HAP-1 (cell line): Measurements from ENCODE around the gene DYRK1A.

Source experiments
- DNase-seq, 2 experiments: peaks; one replicate each; pipeline ENCODE4 v3.0.0-alpha.2; 2016 to 2020; ENCODE audit warnings: low spot score in 2 of 2
- H3K27me3 ChIP-seq: fragments of 250-450 bp; sonication (Bioruptor Pico); 2 replicates; pipeline ENCODE4 v1.5.1; 2020; ENCODE audit warnings: low read depth, mild to moderate bottlenecking, moderate library complexity
- H3K36me3 ChIP-seq: fragments of 250-450 bp; sonication (Bioruptor Pico); replicated peaks from 2 replicates; pipeline ENCODE4 v1.5.1; 2020; ENCODE audit warnings: mild to moderate bottlenecking
- H3K4me1 ChIP-seq: fragments of 250-450 bp; sonication (Bioruptor Pico); 2 replicates; pipeline ENCODE4 v1.5.1; 2020; ENCODE audit warnings: mild to moderate bottlenecking
- H3K4me3 ChIP-seq: fragments of 250-450 bp; sonication (Bioruptor Pico); 2 replicates; pipeline ENCODE4 v1.5.1; 2020; ENCODE audit warnings: mild to moderate bottlenecking, moderate library complexity
- H3K9me3 ChIP-seq: fragments of 250-450 bp; sonication (Bioruptor Pico); 2 replicates; pipeline ENCODE4 v1.5.1; 2020; ENCODE audit warnings: mild to moderate bottlenecking, moderate library complexity
- in situ Hi-C: fragments of 300-500 bp; cut with MboI; formaldehyde crosslinking; loops from 3 replicates; pipeline ENCODE4 v1.14.3; 2020; ENCODE audit warnings: low sequenced_read_pairs, inconsistent platforms, mixed read lengths

The DYRK1A gene

DNA sequence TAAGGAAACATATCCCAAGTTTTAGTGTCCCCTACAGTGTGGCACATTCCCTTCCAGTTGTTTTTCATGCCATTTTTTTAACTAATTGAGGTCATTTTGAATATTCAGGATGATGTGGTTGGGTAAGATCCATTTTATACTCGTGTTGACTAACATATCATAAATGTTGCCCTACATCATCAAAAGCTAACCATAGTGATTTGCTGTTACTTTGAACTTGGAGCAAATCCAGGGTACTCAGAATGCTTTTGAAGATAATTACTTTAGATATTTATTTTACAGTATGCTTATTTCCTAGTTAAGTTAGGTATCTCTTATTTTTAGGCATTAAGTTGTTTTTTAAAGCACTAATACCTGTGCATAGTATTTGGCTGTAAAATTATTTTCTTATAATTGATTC is 57.8 kb downstream of the DYRK1A start:
- H3K4me1 ChIP-seq: no peaks in the 10 kb centered on the region
- in situ Hi-C loops: no loop called here
- no peak overlapping the region for H3K4me3 ChIP-seq
- H3K27me3 ChIP-seq: no peaks in the 10 kb centered on the region
- peaks cover 14% of the 10 kb centered on the region for H3K36me3 ChIP-seq
- H3K9me3 ChIP-seq: no peaks in the 10 kb centered on the region; the same call in 1 of the 2 replicates
- no peak for DNase-seq

GRCh38 chr21:37425001-37425400 is 58.4 kb downstream of the DYRK1A start:
- no peak for DNase-seq

GRCh38 chr21:37425684-37426083 is 59.1 kb downstream of the DYRK1A start:
- Histone ChIP-seq H3K27me3 (no peaks in the 10 kb centered on the region), H3K4me1 (no peaks in the 10 kb centered on the region), H3K9me3 (no peaks in the 10 kb centered on the region; the same call in 1 of the 2 replicates), H3K4me3 (no peak overlapping the region), H3K36me3 (peaks cover 14% of the 10 kb centered on the region)
- in situ Hi-C loops: no loop called here
- DNase-seq: no peak

More at GRCh38 chr21:37425001-37425400, 58.4 kb downstream of the DYRK1A start:
- Histone ChIP-seq H3K36me3 (peaks cover 14% of the 10 kb centered on the region), H3K4me1 (no peaks in the 10 kb centered on the region), H3K4me3 (no peak overlapping the region), H3K27me3 (no peaks in the 10 kb centered on the region), H3K9me3 (no peaks in the 10 kb centered on the region; the same call in 1 of the 2 replicates)
- in situ Hi-C loops: no loop called here

DNA sequence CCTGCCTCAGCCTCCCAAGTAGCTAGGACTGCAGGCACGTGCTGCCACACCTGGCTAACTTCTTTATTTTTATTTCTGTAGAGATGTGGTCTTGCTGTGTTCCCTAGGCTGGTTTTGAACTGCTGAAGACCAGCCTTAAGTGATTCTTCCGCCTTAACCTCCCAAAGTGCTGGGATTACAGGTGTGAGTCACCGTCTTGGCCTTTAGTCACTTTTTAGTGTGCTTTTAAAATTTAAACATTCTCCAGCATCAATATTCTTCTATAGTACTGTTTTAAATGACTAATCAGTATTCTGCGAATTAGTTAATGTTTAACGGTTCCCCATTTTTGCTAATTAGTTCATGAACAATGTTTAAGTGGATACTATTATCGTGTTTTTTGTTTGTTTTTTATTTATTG is 60.6 kb downstream of the DYRK1A start:
- H3K27me3 ChIP-seq: no peaks in the 10 kb centered on the region
- H3K36me3 ChIP-seq: peaks cover 11% of the 10 kb centered on the region
- in situ Hi-C loops: no loop called here
- DNase-seq: no peak
- no peak overlapping the region for H3K4me3 ChIP-seq
- no peaks in the 10 kb centered on the region for H3K4me1 ChIP-seq
- no peaks in the 10 kb centered on the region; the same call in 1 of the 2 replicates for H3K9me3 ChIP-seq

DNA sequence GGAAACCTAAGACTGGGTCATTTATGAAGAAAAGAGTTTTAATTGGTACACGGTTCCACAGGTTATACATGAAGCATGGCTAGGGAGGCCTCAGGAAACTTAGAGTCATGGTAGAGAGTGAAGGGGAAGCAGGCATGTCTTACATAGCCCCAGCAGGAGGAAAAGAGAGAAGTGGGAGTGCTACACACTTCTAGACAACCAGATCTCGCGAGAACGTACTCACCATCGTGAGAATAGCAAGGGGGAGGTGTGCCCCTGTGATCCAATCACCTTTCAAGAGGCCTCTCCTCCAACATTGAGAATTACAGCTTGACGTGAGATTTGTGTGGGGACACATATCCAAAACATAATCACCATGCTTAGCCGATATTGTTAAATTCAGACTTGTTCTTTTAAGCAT is 62.8 kb downstream of the DYRK1A start:
- DNase-seq: no peak
- Histone ChIP-seq H3K4me1 (peaks cover 4% of the 10 kb centered on the region), H3K9me3 (no peaks in the 10 kb centered on the region; the same call in 1 of the 2 replicates), H3K4me3 (no peak overlapping the region), H3K36me3 (peaks cover 6% of the 10 kb centered on the region), H3K27me3 (no peaks in the 10 kb centered on the region)
- in situ Hi-C loops: no loop called here

DNA sequence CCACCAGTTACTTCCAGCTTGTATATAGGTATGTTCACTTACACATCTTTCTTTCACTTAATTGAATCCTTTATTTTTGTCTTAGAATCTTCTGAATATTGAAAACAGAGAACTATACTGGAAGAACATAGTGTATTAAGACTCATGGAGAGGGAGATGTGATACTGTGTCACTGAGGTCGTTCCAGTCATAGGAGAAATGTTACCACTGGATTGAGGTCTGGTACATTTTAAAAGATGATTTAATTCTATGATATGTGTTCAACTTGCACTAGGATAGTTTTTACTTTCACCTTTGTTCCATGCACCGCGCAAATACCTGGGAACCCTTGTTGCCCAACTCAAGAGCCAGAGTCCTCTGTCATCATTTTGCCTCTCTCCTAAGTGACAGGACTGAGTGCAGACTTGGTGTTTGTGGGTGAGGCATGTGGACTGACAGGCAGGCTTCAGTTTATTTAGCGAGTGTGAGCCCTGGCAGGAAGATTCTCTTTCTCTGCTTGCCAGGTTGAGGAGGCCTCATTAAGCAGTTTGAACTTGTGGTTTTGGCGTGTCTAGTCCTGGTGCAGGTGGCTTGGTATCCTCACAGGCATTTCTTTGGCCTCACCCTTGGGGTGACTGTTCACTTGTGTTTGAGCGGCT is 63.7 kb downstream of the DYRK1A start:
- peaks cover 11% of the 10 kb centered on the region for H3K4me1 ChIP-seq
- no peaks in the 10 kb centered on the region; the same call in 1 of the 2 replicates for H3K9me3 ChIP-seq
- in situ Hi-C loops: no loop called here
- no peaks in the 10 kb centered on the region for H3K27me3 ChIP-seq
- H3K4me3 ChIP-seq: no peak overlapping the region
- no peak for DNase-seq
- peaks cover 6% of the 10 kb centered on the region for H3K36me3 ChIP-seq

DNA sequence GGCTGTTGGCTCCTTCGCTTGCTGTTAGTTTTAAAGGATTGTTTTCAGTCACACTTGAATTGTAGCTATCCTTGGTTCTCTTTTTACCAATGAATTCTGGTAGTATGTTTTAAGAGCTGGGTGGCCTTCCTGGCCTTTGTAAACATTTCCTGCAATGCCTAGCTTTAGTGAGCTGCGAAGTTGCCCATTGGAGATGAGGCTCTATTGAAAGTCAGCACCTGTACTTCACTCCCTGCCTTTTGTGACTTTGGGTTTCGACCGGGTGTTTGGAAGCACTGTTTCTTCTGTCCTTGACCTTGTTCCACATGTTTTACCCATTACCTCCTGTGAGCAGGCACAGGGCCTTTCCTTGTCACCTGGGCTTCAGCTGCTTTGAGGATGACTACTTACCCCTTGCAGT is 64.7 kb downstream of the DYRK1A start:
- in situ Hi-C loops: no loop called here
- no peak overlapping the region for H3K4me3 ChIP-seq
- no peak for DNase-seq
- H3K9me3 ChIP-seq: no peaks in the 10 kb centered on the region; the same call in 1 of the 2 replicates
- no peaks in the 10 kb centered on the region for H3K27me3 ChIP-seq
- no peaks in the 10 kb centered on the region for H3K36me3 ChIP-seq
- peaks cover 14% of the 10 kb centered on the region for H3K4me1 ChIP-seq

DNA sequence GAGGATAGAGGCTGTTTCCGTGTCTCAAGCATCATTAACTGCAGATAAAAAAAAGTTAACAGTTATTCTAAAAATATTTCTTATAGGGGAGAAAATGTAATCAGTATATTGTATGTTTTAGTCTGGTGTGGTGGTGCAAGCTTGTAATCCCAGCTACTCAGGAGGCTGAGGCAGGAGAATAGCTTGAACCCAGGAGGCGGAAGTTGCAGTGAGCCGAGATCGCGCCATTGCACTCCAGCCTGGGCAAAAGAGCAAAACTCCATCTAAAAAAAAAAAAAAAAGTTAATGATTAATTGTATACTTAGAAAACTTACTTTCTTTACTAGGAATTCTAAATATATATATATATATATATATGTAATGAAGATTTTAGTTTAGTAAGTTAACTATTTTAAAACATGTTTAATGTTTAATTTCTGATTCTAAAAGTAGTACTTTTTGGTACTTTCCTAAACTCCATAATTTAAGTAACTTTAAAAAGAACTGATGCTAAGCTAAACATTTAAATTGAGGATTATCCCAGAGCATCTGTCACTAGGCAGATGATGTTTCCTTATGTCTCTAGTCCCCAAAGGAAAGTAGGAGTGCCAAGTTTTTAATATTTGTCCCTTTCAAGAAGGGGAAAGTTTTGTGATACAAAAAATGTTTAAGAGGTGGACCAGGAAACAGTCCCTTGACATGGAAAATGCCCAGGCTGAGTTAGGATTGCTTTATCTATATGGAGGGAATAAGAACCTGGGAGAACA is 66.3 kb downstream of the DYRK1A start:
- H3K4me1 ChIP-seq: peaks cover 14% of the 10 kb centered on the region
- no peaks in the 10 kb centered on the region for H3K36me3 ChIP-seq
- in situ Hi-C loops: no loop called here
- H3K27me3 ChIP-seq: no peaks in the 10 kb centered on the region
- H3K4me3 ChIP-seq: no peak overlapping the region
- H3K9me3 ChIP-seq: no peaks in the 10 kb centered on the region
- no peak for DNase-seq

GRCh38 chr21:37433456-37433840 is 66.9 kb downstream of the DYRK1A start:
- Histone ChIP-seq H3K4me1 (peaks cover 14% of the 10 kb centered on the region), H3K9me3 (no peaks in the 10 kb centered on the region), H3K27me3 (no peaks in the 10 kb centered on the region), H3K36me3 (no peaks in the 10 kb centered on the region), H3K4me3 (no peak overlapping the region)
- DNase-seq: no peak
- in situ Hi-C loops: no loop called here

DNA sequence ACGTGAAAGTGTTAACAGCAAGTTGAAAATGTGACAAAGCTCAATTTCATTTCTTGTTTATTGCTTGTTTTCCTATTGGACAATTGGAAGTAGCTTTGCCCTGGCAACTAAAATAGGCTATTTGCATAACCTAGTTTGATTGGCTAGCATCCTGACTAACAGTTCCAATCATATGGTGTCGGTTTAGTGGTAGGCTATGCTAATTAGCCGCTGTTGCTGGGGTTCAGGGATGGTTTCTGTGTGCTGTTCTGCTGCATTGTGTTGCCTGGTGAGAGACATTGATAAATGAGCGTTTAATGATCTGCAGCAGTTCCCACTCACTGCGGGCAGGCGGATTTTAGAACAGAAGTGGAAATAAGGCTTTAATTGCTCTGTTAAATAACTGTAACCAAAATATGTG is 68.5 kb downstream of the DYRK1A start:
- Histone ChIP-seq H3K4me3 (no peak overlapping the region), H3K4me1 (peaks cover 14% of the 10 kb centered on the region), H3K27me3 (no peaks in the 10 kb centered on the region), H3K36me3 (no peaks in the 10 kb centered on the region), H3K9me3 (no peaks in the 10 kb centered on the region)
- DNase-seq: peak; percentile 78 to 91
- in situ Hi-C loops: no loop called here

- H3K4me3 ChIP-seq: no peak overlapping the region
- DNase-seq: no peak
- no peaks in the 10 kb centered on the region for H3K9me3 ChIP-seq
- no peaks in the 10 kb centered on the region for H3K27me3 ChIP-seq
- H3K36me3 ChIP-seq: no peaks in the 10 kb centered on the region
- peaks cover 14% of the 10 kb centered on the region for H3K4me1 ChIP-seq
- in situ Hi-C loops: no loop called here
Measured at GRCh38 chr21:37435711-37436110, 69.1 kb downstream of the DYRK1A start.

DNA sequence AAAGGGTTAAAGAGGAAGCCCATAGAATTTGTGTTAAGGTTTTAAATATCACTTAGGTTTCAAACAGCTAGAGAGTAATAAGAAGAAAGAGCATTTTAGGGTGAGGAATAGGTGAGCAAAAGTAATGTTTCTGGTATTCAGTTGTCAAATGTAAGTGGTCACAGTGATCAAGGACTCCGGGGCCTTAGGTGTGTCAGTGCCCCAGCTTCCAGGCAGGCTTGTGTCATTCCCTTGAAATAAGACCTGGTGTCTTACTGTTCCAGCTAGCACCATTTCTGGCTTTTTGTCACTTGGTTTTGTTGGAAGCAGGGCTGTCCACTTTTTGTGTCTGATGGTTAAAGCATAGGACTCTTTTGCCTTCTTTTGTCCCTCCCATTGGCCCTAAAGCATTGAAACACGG is 69.6 kb downstream of the DYRK1A start:
- no peak for DNase-seq
- Histone ChIP-seq H3K27me3 (no peaks in the 10 kb centered on the region), H3K4me1 (peaks cover 16% of the 10 kb centered on the region), H3K36me3 (no peaks in the 10 kb centered on the region), H3K9me3 (no peaks in the 10 kb centered on the region), H3K4me3 (no peak overlapping the region)
- in situ Hi-C loops: no loop called here

- Histone ChIP-seq H3K36me3 (no peaks in the 10 kb centered on the region), H3K27me3 (no peaks in the 10 kb centered on the region), H3K4me3 (no peak overlapping the region), H3K9me3 (no peaks in the 10 kb centered on the region), H3K4me1 (peaks cover 20% of the 10 kb centered on the region)
- no peak for DNase-seq
- in situ Hi-C loops: no loop called here
Measured at GRCh38 chr21:37437376-37438080, 71.0 kb downstream of the DYRK1A start.

DNA sequence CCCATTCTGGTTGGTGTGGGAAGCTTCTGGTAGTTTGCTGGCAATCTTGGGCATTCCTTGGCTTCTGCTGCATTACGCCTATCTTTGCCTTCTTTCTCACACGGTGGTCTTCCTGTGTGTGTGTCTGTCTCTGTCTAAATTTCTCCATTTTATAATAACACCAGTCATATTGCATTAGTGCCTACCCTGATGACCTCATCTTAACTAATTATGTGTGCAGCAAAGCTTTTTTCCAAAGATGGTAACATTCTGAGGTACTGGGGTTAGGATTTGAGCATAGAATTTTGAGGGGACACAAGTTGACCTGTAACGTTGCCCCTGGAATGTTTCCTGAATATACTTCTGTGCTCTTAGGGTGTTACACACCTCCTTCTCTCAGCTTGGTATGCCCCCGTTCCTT is 77.1 kb downstream of the DYRK1A start:
- in situ Hi-C loops: no loop called here

More for the DNA sequence above, 77.1 kb downstream of the DYRK1A start:
- Histone ChIP-seq H3K4me1 (peaks cover 14% of the 10 kb centered on the region), H3K36me3 (no peaks in the 10 kb centered on the region; the same call in 1 of the 2 replicates), H3K27me3 (no peaks in the 10 kb centered on the region), H3K4me3 (no peak overlapping the region), H3K9me3 (no peaks in the 10 kb centered on the region)
- no peak for DNase-seq
